Fibroblast of mammary gland (primary cell): ENCODE results near the gene SHC2.
"Not testable (repeated sequence)": the region's sequence is repeated elsewhere in the genome, so short reads cannot be mapped to it uniquely, and the experiment has no call there.

Source experiments
- DNase-seq: peaks from one replicate; pipeline ENCODE4 v3.0.0-alpha.2; 2010; ENCODE audit warnings: low read depth
- H3K4me3 ChIP-seq: 2 replicates; pipeline ENCODE4 v1.5.1; 2011; ENCODE audit warnings: low read depth, mild to moderate bottlenecking, low read length, moderate library complexity; ENCODE audit not compliant: control insufficient read depth
- CTCF ChIP-seq: conservative IDR thresholded peaks from 2 replicates; pipeline ENCODE4 v1.5.1; 2011; ENCODE audit warnings: low read depth, low read length, inconsistent platforms; ENCODE audit not compliant: control insufficient read depth, insufficient read depth

The SHC2 gene

GRCh38 chr19:397321-397720, 63.5 kb downstream of the SHC2 start:
- no peak overlapping the region for H3K4me3 ChIP-seq
- TF ChIP-seq CTCF: no peak
- no peak for DNase-seq

GRCh38 chr19:395467-395866, 65.4 kb downstream of the SHC2 start:
- H3K4me3 ChIP-seq: no peak overlapping the region
- no peak for DNase-seq
- no peak for TF ChIP-seq CTCF

GRCh38 chr19:394857-395256, 66.0 kb downstream of the SHC2 start:
- DNase-seq, H3K4me3 ChIP-seq: not testable (repeated sequence)

GRCh38 chr19:393560-393959, 67.3 kb downstream of the SHC2 start:
- H3K4me3 ChIP-seq, DNase-seq: not testable (repeated sequence)

GRCh38 chr19:392375-392970, 68.4 kb downstream of the SHC2 start:
- H3K4me3 ChIP-seq: no peak overlapping the region
- no peak for TF ChIP-seq CTCF
- no peak for DNase-seq

GRCh38 chr19:391726-392374, 69.0 kb downstream of the SHC2 start:
- DNase-seq: no peak
- no peak for TF ChIP-seq CTCF
- H3K4me3 ChIP-seq: no peak overlapping the region

GRCh38 chr19:391207-391557, 69.7 kb downstream of the SHC2 start:
- no peak for TF ChIP-seq CTCF
- H3K4me3 ChIP-seq: no peak overlapping the region
- no peak for DNase-seq
